ENCODE measurements around the gene FANCC. TPM values are rescaled to one million over a fixed set of nuclear protein-coding genes. Genes with fewer than 3 reads are reported as not detected.

Gene FANCC
- total and polyA plus RNA-seq, 2 of the 8 experiments (the other 6 are each of a cell fraction or from before 2014, with no cell fraction given): 7.8 to 15.2 TPM

GRCh38 chr9:95313010-95313498, 4.5 kb downstream of the FANCC start:
- Histone ChIP-seq H3K79me1 (ENCODE audit: low read depth, low read length) (peaks cover 2% of the 10 kb centered on the region; the same call in 1 of the 2 replicates), H3K36me3 (ENCODE audit: control insufficient read depth in 2 of 4, insufficient read depth in 4 of 4, low read length in 3 of 4) (no peaks in the 10 kb centered on the region), H3K27me3 (replicated peaks in 1 of 4; ENCODE audit: control insufficient read depth in 3 of 4, extremely low read depth in 1 of 4, insufficient read depth in 3 of 4, low read length in 3 of 4) (no peaks in the 10 kb centered on the region), H4K91ac (replicated peaks; ENCODE audit: insufficient read length, low read length) (peak overlapping the region; percentile 19), H2BK15ac (ENCODE audit: low read length) (no peak overlapping the region), H3K14ac (ENCODE audit: insufficient read length) (no peak overlapping the region), H3K4ac (replicated peaks; ENCODE audit: insufficient read length, low read depth, low read length) (no peak overlapping the region), H3K23ac (ENCODE audit: insufficient read length) (no peak overlapping the region), H4K8ac (ENCODE audit: extremely low read depth, insufficient read depth, low read length) (no peak overlapping the region), H3K9ac (replicated peaks in 1 of 4; ENCODE audit: extremely low read depth in 1 of 4, low read depth in 3 of 4, low read length in 3 of 4) (peak overlapping the region in 2 of 4 experiments; percentile 30 to 49; a peak in 3 of 7 replicates), H2AFZ (ENCODE audit: low read length) (peak overlapping the region; percentile 60; the same call in 1 of the 2 replicates), H2AK5ac (ENCODE audit: low read depth, low read length) (no peak overlapping the region), H3K27ac (ENCODE audit: low read depth, low read length) (no peak overlapping the region), H3K23me2 (ENCODE audit: low read depth, low read length) (no peaks in the 10 kb centered on the region; the same call in 1 of the 2 replicates), H2BK20ac (ENCODE audit: low read length) (no peak overlapping the region), H4K5ac (ENCODE audit: insufficient read length, low read depth, low read length) (no peak overlapping the region), H3K4me1 (replicated peaks in 1 of 4; ENCODE audit: control insufficient read depth in 3 of 4, insufficient read depth in 4 of 4, low read length in 3 of 4) (peaks cover 0 to 4% (median 2%) of the 10 kb centered on the region in 4 experiments; a peak in 2 of 7 replicates), H3K9me3 (ENCODE audit: insufficient read depth in 2 of 2, low read depth in 1 of 2, low read length in 1 of 2) (no peaks in the 10 kb centered on the region), H2BK5ac (ENCODE audit: low read depth, low read length) (peak overlapping the region; percentile 32; the same call in 1 of the 2 replicates), H3K4me3 (ENCODE audit: extremely low read depth in 1 of 4, insufficient read depth in 2 of 4, low read depth in 3 of 4, low read length in 4 of 4) (peak overlapping the region; percentile 33 to 58 (median 42)), H2BK120ac (replicated peaks; ENCODE audit: low read depth, low read length) (no peak overlapping the region), H4K20me1 (replicated peaks in 1 of 2; ENCODE audit: control insufficient read depth in 1 of 2, insufficient read depth in 2 of 2, low read length in 2 of 2) (no peaks in the 10 kb centered on the region), H3K18ac (ENCODE audit: extremely low read depth, low read length) (no peak overlapping the region), H3K56ac (replicated peaks; ENCODE audit: insufficient read length, low read depth, low read length) (no peak overlapping the region), H3K79me2 (ENCODE audit: control insufficient read depth in 1 of 2, insufficient read depth in 2 of 2, low read length in 2 of 2) (peaks cover 0 to 27% of the 10 kb centered on the region in 2 experiments; a peak in 2 of 4 replicates), H2BK12ac (ENCODE audit: low read depth, low read length) (no peak overlapping the region), H3K4me2 (ENCODE audit: insufficient read depth in 1 of 2, low read depth in 2 of 2, low read length in 2 of 2) (peak overlapping the region; percentile 62 to 66)
- 54% methylated on average over 27 of the region's 29 CpGs; no CpG with 5 or more reads in 1 of the 2 experiments for WGBS, 2 experiments (ENCODE audit: extremely low coverage in 1 of 2, insufficient coverage in 1 of 2, insufficient read length in 1 of 2, insufficient replicate concordance in 2 of 2, low coverage in 1 of 2, low lambda C conversion rate in 2 of 2, missing lambda C conversion rate in 1 of 2)
- POLR2A ChIA-PET (ENCODE audit: partially characterized antibody): interaction anchor here (0.9 kb wide), 1 partner anchor 36 kb away, joined by 3 read pairs; no protein-coding TSS in a partner anchor
- DNase-seq (ENCODE audit: low read depth in 1 of 2, low spot score in 2 of 2): peak in 1 of 2 experiments; percentile 36
- CTCF ChIA-PET (ENCODE audit: partially characterized antibody): interaction anchor here (1.1 to 1.6 kb wide), 2 partner anchors 23 to 48 kb away, joined by 3 to 5 read pairs; no protein-coding TSS in a partner anchor
- FAIRE-seq: no peak
- TF ChIP-seq JUN (IDR thresholded peaks at IDR 0.05; ENCODE audit: low read depth, low read length) (no peak), KDM1A (IDR thresholded peaks at IDR 0.05; ENCODE audit: borderline replicate concordance, low read length) (no peak), TBP (IDR thresholded peaks at IDR 0.05; ENCODE audit: low read depth, low read length) (no peak), CBX5 (IDR thresholded peaks at IDR 0.05; ENCODE audit: low read depth, low read length) (no peak), TAF1 (IDR thresholded peaks at IDR 0.05; ENCODE audit: low read depth, low read length) (0 out of 2 replicates have a peak, but pooled peaks have one; percentile 37), TCF12 (IDR thresholded peaks at IDR 0.05; ENCODE audit: low read depth, low read length) (no peak), SIRT6 (IDR thresholded peaks at IDR 0.05; ENCODE audit: low read length) (no peak), ASH2L (IDR thresholded peaks at IDR 0.05; ENCODE audit: low read length) (no peak), CTBP2 (IDR thresholded peaks at IDR 0.05; ENCODE audit: borderline replicate concordance, insufficient read depth, insufficient read length, low read length) (no peak), SAP30 (IDR thresholded peaks at IDR 0.05; ENCODE audit: insufficient read depth, insufficient replicate concordance, low read length) (no peak), GTF2F1 (IDR thresholded peaks at IDR 0.05; ENCODE audit: borderline replicate concordance, low read depth, low read length) (no peak), SP1 (IDR thresholded peaks at IDR 0.05; ENCODE audit: low read depth, low read length) (no peak), MAFK (IDR thresholded peaks at IDR 0.05; ENCODE audit: low read depth, low read length) (no peak), POLR2A (IDR thresholded peaks at IDR 0.05; ENCODE audit: control extremely low read depth in 1 of 2, low read depth in 2 of 2, low read length in 2 of 2) (no peak; a peak in 1 of 3 replicates), BCL11A (IDR thresholded peaks at IDR 0.05; ENCODE audit: low read depth in 2 of 2, low read length in 2 of 2) (no peak)
